Fibroblast of the conjunctiva (primary cell): Measurements from ENCODE around the gene NKX2-4.
"Not testable (repeated sequence)": the region's sequence is repeated elsewhere in the genome, so short reads cannot be mapped to it uniquely, and the experiment has no call there.

Experiments
- DNase-seq: peaks from one replicate; pipeline ENCODE4 v3.0.0-alpha.2; 2010; ENCODE audit warnings: low read depth

The NKX2-4 gene

DNA sequence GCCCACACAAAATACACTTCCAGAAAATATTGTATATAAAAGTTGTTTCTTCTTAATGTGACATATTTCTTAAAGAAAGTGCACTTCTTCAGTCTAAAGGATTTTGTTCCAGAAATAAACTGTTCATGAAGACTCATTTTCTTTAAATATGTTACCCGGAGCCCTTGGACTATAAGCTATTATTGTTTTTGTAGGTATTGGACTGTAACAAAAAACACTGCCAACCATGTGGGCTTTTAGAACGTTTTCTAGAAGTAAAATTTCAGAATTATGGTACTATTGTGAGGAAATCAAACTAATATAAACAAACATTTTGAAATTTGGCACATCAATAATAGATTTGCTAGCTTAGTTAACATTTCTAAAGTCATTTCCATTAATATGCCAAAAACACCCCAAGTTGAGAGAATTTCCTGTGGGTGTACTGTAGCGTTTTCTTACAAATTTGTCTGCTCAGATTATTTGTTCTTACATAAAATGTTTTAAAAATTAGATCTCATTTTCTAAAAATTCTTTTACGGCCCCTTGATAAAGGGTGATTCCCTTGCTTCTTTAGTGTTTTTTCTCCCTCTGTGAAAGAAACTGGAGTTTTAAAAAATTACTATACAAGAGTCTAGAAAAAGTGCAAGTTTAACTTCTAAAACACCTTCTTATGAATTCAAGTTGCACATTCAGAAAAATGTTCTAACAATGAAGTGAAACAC lies 3.4 kb downstream of the NKX2-4 start:
- no peak for DNase-seq

DNA sequence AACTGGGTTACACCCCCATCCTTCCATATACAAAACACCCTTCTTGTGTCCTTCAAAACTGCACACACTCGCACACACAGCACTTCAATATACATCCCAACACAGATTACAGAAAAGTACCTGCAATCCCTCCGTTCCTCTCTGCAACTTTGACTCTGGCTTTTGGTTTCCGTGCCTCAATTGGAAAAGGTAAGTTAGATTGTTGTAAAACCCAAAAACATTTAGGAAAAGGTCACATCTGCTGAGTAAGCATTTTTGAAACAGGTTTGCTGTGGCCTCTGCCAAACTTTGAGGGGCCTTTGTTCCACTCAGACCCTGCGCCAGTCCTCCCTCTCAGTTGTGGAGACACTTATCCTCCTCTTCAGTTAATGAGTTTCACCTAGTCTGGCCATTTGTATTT lies 4.2 kb downstream of the NKX2-4 start:
- no peak for DNase-seq

DNA sequence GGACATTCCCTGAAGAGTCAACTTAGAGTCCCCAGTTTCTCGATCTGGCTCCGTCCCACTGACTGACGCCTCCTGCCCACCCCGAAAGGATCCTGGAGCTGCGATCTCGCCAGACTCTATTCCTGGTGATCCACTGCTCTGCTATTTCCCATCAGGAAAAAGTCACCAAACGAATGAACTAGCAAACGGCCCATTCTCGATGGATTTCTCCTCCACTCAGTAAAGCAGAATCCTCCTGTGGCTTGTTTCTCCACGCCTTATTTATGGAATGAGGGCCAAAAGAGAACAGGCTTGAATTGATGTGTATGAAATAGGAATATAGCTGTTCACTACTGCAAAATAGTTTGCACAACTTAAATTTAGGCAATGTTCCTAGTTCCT lies 5.4 kb downstream of the NKX2-4 start:
- no peak for DNase-seq

DNA sequence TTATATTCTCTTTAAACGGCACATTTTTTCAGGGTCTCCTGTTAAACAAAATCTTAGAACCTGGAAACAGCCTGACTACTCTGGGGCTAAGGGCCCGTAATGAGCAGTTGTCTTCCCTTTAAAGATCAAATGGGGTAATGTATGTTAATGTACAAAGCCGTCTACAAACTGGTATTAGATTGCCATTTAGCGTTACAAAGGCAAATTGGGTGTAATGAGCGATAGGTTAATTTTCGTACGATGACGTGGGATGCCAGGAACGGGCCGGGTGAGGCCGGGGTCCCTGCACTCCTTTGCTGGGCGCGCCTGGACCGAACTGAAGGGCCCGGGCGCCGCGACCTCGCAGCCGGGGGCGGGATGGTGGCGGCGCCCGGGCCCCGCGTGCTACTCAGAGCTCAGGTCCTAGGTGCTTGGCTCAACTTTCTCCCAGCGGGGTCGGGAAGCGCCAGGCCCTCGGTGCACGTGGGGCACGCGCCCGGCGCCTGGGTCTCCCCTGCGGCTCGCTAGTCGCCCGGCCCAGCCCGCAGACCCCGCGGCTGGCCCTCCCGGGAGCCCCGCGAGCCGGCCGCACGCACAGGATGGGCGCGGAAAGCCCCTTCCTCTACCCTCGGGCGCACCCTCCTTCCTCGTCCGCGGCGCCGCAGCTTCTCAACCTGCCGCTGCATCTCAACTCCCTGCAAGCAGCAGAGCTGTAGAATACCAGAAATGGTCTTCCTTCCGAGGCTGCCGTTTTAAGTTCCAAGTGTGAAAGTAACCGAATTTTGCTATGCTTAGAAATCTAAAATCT lies 5.9 kb downstream of the NKX2-4 start:
- no peak for DNase-seq

DNA sequence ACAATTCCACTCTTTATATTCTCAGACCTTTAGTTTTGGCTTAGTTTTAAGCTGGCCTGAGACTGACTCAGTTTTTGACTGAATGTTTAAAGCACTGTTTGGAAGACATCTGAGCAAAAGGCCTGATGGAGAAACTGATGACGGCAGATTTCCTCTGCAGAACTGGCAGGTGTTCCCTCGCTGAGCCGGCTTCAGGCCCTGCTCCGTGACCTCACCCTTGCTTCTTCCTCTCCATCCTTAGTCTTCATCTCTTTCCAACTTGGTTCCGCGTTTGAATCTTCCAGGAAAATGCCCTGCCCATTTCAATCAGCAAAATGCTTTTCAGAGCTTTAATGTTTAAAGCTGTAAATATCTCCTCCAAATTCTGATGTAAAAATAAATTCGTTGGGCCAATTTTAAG lies 6.6 kb downstream of the NKX2-4 start:
- DNase-seq: no peak

DNA sequence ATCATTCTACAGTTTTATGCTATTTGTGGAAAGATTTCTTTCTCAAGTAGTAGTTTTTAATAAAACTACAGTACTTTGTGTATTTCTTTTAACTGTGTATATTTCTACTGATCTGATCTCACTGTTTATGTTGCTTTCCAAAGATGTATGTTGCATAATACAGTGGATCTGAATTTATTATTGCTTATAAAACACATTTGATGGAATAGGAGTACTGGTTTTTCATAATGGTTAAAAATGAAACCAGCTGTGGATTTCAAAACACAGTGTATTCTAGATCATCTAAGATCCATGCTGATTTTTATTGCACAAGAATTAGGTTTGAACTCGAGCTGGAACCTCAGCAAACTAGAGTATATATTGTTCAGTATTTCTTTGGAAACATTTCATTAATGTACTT lies 8.0 kb downstream of the NKX2-4 start:
- no peak for DNase-seq

DNA sequence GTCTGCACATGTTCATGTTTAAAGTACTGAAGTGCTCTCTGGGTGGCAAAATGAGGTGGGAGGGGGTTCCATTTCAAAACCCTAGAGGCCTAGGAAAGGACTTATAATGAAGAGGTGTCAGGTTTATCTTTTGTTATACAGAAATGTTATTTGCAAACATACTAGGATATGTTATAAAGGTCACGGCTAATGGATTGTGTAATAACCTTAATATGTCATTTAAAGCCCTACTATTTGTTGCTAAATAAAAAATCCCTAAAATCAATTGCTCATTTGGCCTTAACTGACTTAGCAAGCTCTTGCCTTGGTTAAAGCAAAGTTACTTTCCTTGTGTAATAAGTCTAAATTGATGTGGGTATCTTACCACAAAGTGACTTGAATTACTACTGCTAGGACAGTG lies 8.8 kb downstream of the NKX2-4 start:
- DNase-seq: no peak

DNA sequence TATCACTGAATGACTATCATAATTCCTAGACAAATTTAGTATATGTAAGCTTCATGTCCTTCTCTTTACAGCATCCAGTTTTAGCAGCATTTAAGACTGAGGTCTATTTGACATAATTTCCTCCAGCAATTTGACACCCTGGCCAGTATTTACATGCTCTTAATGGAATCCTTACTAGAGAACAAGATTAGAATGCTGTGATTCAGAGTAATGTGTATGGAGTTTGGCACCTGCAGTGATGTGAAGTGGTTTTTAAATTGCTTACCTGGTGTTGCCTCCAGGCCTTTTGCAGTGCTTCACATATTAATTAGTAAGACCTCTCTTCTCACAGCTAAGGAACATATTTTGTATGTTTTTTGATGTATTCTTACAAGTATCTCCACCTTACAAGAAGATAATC lies 9.8 kb downstream of the NKX2-4 start:
- DNase-seq: no peak

DNA sequence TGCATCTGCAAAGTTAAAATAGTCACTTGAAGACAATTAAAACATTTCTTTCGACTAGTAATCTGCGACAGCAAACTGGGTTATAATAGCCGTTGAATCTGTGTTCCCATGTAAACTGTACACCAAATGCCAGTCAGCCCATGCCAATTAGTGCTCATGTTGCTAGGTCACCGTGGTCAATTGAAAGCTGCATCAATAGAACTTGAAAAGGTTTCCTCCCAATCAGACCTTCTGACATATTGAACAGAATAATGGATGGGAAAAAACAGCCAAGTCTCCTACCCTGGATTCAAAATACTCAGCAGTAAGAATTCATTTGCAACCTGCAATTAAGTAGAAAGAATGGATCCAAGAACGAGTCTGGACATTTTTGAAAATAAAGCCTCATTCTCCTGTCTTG lies 11.2 kb downstream of the NKX2-4 start:
- DNase-seq: no peak

DNA sequence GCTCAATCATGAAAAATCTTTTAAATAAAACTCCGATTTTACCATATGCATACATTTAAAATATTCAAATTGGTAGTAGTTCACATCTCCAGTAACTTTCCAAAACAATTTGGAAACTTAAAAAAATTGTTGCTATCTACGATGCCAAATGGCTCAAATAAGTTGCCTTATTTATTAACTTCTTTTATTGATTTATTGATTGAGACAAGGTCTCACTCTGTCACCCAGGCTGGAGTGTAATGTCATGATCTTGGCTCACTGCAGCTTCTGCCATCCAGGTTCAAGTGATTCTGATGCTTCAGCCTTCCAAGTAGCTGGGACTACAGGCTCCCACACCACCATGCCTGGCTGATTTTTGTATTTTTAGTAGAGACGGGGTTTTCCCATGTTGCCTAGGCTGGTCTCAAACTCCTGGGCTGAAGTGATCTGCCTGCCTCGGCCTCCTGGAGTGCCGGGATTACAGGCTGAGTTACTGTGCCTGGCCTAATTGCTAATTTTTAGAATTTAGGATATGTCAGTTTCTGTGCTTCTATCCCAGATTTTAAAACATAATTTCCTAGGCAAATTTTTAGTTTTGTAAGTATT lies 12.9 kb downstream of the NKX2-4 start:
- no peak for DNase-seq

DNA sequence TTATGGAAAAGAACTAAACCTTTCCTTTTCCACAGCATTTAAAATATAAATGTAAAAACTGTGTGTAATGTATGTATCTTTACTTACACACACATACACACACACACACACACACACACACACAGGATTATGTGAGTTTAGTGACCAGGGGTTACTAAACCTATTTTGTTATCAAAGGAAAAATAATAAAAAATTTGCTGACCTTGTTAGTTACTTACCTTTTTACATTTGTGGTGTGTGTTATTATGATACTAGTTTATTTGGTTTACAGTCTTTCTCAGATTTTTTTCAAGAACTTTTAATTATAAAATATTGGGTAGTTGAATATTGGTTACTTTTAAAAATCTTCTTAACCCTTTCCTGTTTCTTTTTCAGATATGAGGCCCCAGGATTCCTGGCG lies 15.7 kb downstream of the NKX2-4 start:
- DNase-seq: no peak

DNA sequence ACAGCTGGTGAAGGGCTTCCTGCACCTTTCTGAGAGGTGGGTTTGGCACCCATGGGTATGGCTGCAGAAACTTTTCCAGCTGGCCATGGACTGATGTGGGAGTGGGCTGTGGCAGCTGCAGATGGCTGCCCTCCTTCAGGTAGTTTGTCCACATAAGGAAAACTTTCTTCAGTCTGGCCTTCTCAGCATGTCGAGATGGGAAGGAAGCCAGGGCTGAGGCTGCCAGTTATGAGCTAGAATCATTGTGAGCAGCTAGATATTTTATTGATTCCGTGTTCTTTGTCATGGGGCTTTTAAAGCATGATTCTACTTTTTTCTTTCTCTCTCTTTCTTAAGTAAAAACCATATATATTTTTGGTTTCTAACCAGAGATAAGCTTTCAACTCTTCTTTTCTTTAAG lies 16.6 kb downstream of the NKX2-4 start:
- DNase-seq: no peak

DNA sequence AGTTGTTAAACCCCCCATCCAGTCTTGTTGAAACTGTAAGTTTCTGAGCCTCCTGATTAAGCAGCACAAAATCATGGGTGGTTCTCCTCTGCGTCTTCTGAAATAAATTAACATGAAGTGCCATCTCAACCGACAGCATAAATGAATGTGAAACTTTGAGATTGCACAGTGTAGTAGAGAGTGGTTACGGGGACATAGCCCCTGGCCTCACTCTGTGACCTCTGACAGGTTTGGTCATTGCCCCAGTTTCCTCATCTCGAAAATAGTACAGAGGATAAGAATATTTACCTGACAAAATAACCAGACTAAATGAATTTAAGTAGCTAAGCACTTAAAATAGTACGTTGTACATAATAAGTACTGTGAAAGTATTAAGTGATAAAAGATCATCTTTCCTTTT lies 19.1 kb downstream of the NKX2-4 start:
- no peak for DNase-seq

DNA sequence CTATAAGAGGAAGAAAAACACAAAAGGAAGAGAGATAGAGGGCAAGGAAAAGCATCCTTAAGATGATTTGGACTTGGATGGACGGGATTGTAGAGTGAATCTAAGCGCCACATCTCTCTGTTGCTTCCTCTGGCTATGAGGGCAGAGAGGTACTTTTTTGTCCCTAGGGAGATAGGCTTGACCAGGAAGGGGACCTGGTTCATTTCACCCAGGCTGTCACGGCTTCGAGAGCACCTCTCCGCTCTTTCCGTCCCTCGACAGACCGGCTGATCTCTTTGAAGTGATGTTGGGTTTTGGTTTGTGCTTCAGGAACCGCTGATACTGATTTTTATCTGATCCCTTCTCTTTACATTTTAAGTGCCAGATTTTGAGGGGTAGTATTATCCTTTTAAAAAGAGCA lies 19.6 kb downstream of the NKX2-4 start:
- DNase-seq: no peak

DNA sequence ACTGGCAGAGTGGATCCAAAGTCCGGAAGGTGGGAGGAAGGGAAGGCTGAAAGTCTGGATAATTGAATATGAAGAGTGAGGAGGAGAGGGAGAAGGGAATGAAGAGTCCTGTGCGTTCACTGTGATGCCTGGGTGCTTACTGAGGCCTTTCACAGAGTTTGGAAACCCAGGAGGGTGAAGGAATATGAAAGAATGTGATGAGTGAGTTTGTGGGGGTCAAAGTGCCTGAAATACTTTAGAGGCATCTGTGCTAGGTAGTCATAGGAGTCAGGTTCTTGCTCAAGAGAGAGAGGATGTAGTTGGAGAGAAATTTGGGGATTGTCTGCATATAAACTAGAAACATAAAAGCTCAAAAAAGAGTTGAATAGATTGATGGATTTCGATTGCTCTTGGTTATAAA lies 20.7 kb downstream of the NKX2-4 start:
- no peak for DNase-seq

DNA sequence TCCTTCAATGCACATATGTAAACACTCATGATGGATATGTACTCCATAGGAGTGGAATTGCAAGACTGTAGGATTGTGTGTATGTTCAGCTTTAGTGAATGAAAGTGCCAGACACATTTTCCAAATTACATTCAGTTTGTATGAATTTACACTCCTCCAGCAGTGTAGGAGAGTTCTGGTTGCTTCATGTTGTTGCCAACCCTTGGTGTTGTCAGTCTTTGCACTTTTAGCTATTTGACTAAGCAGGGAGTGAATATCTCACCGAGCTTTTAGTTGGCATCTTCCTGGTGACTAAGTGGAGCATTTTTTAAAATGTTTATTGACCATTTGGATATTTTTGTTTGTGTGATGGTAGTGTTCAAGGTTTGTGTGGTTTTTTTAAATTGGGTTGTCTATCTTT lies 23.9 kb downstream of the NKX2-4 start:
- no peak for DNase-seq

DNA sequence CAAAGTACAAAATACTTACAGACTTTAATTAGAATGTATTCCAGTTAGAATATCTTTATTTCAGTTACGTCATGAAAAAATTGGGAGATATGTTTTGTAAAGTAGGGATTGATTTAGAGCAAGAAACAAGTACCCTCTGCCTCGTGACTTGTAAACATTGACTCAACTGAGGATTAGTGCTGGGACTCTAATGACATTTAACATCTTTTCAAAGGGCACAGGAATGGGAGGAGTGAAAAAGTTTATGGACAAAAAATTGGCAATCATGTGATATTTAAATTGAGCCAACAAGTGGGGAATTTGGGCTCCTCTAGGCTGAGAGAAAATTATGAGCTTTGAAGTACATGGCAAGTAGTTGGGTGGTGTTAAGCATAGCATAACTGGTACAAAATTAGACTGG lies 25.3 kb downstream of the NKX2-4 start:
- no peak for DNase-seq

DNA sequence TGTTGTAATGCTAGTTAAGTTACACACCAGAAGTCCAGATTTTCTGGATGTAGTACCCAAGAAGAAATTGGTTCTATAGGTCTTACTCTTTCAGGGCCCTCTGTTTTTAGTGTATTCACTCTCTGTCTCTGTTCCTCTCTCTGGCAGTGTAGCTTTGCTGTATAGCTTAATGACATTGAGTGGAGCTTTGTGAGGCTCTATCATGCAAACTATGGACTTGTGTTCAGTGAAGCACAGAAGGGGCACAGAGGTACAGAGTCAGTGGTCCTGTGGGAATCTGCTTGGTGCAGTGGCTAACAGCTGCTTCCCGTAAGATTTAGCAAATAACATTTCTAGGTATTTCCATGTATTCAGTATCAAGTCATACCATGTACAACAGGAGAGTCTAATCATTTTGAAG lies 26.1 kb downstream of the NKX2-4 start:
- DNase-seq: no peak

DNA sequence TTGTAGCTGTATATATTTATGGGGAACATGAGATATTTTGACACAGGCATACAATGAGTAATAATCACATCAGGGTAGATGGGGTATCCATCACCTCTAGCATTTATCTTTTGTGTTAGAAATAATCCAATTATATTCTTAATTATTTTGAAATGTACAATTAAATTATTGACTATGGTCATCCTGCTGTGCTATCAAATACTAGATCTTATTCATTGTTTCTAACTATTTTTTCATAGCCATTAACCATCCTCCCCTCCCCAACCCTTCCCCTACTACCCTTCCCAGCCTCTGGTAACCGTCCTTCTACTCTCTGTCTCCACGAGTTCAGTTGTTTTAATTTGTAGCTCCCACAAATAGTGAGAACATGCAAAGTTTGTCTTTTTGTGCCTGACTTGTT lies 28.5 kb downstream of the NKX2-4 start:
- no peak for DNase-seq

DNA sequence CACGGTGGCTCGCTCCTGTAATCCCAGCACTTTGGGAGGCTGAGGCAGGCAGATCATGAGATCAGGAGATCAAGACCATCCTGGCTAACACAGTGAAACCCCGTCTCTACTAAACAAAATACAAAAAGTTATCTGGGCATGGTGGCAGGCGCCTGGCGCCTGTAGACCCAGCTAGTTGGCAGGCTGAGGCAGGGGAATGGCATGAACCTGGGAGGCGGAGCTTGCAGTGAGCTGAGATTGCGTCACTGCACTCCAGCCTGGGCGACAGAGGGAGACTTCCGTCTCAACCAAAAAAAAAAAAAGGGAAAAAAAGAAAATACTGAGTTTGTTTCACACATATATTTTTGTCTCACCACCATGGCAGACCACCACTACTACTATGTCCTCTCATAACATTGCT lies 31.1 kb downstream of the NKX2-4 start:
- not testable (repeated sequence) for DNase-seq

DNA sequence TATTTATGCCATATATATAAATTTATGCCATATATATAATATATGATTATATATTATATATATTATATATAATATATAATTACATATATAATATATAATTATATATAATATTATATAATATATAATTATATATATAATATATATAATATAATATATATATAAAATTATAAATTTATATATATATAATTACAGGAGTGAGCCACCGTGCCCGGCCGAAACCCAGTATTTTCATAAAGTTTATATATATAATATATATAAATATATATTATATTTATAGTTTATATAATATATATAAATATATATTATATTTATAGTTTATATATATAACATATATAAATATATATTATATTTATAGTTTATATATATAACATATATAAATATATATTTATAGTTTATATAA lies 31.6 kb downstream of the NKX2-4 start:
- no peak for DNase-seq

DNA sequence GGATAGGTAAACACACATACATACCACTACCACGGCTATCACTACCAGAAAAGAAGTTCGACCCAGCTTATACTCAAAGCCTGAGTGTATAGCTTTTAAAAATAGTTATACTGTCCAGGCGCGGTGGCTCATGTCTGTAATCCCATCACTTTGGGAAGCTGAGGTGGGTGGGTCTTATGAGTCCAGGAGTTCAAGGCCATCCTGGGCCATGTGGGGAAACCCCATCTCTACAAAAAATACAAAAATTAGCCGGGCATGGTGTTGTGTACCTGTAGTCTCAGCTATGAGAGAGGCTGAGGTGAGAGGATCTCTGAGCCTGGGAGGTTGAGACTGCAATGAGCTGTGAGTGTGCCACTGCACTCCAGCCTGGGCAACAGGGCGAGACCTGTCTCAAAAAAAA lies 32.9 kb downstream of the NKX2-4 start:
- no peak for DNase-seq

DNA sequence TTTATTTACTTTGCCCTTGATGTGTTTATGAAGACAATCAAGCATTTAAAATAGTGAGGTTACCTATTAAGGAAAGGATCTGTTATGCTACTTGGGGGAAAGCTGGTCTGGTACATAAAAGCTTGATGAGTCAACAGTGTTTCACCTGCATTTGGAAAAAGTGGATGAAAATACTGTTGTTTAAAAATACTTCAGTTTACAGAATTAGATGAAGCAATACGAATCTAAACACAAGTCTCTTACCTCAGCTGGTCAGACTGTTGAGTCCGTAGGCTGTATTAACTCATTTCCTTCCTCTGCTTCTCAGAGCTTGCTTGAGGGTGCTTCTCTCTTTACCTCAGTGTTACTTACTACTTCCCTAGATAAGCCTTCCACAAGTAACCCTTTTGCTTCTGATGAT lies 36.1 kb downstream of the NKX2-4 start:
- no peak for DNase-seq

DNA sequence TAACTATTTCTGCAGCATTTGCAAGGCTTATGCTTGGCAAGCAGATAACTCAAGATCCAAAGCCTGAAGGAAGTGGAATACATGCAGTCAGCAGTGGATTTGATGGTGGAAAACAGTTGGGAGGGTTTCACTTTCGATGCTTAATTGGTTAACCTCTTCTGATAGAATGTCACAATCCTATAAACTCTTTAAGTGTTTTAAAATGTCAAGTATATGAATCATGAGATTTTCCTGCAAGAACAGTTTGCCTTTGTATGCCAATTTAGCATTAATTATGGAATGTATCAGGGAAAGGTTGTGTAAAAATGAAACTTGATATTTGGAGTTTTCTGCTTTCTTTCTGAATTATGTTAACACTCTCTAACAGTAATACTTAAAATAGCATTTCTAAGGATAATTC lies 36.6 kb downstream of the NKX2-4 start:
- no peak for DNase-seq
